Suprapubic skin (tissue), 4 donors: Measurements from ENCODE around the gene TTC19. TPM values are rescaled to one million over a fixed set of nuclear protein-coding genes. Genes with fewer than 3 reads are reported as not detected.
A peak's percentile ranks its signal among the peaks of the same experiment; 100 is the strongest.

Experiments used
- DNase-seq, 2 donors: peaks; one replicate each; pipeline ENCODE4 v3.0.0-alpha.2; 2019; ENCODE audit warnings: low spot score in 2 of 2
- H3K27ac ChIP-seq: fragments of 200-600 bp; sonication (generic); one replicate; pipeline ENCODE4 v1.5.1; 2019
- H3K27me3 ChIP-seq: fragments of 200-600 bp; sonication (generic); one replicate; pipeline ENCODE4 v1.5.1; 2019
- H3K36me3 ChIP-seq: fragments of 200-600 bp; sonication (generic); one replicate; pipeline ENCODE4 v1.5.1; 2019
- H3K4me1 ChIP-seq: fragments of 200-600 bp; sonication (generic); one replicate; pipeline ENCODE4 v1.5.1; 2019
- H3K4me3 ChIP-seq: fragments of 200-600 bp; sonication (generic); one replicate; pipeline ENCODE4 v1.5.1; 2019; ENCODE audit warnings: mild to moderate bottlenecking
- H3K9me3 ChIP-seq: fragments of 200-600 bp; sonication (generic); one replicate; pipeline ENCODE4 v1.5.1; 2019
- CTCF ChIP-seq, 2 donors: fragments of 200-600 bp in 1 of 2; fragments of 450-650 bp in 1 of 2; sonication (generic) in 1 of 2; IDR thresholded peaks; one replicate each; pipeline ENCODE4 v1.5.1; 2016 to 2019; ENCODE audit warnings: antibody characterized with exemption in 2 of 2, mild to moderate bottlenecking in 1 of 2, moderate library complexity in 1 of 2
- EP300 ChIP-seq: sonication (generic); formaldehyde crosslinking; IDR thresholded peaks from one replicate; pipeline ENCODE4 v1.6.1; 2017; ENCODE audit warnings: antibody characterized with exemption
- POLR2A ChIP-seq, 2 donors: fragments of 450-650 bp; IDR thresholded peaks; one replicate each; pipeline ENCODE4 v1.6.1; 2017; ENCODE audit warnings: antibody characterized with exemption in 2 of 2, mild to moderate bottlenecking in 2 of 2, moderate library complexity in 2 of 2
- POLR2AphosphoS5 ChIP-seq, 3 donors: sonication (generic); formaldehyde crosslinking; IDR thresholded peaks; one replicate each; pipeline ENCODE4 v1.6.1; 2017; ENCODE audit warnings: antibody characterized with exemption in 3 of 3
- WGBS: methylation state at CpG from one replicate; pipeline ENCODE4 v1.1.5; 2018; 5-methylcytosine and 5-hydroxymethylcytosine counted together
- total RNA-seq, 4 donors: library from RNA; depleted of rRNA; stranded (reverse); fragments of >200 nt; gene quantifications; one replicate each; pipeline ENCODE4 v1.1.0, GENCODE V29; 2016

TTC19 gene
- total RNA-seq, 4 donors from 2014 or later, result 42.6 to 72.6 (median 48.7) TPM

GRCh38 chr17:16003841-16004240 lies 4.2 kb downstream of the TTC19 start:
- H3K36me3 ChIP-seq, result peaks cover 73% of the 10 kb centered on the region
- 59% methylated on average over 1 of the region's 1 CpG for WGBS
- DNase-seq, result no peak
- no peak overlapping the region for H3K4me3 ChIP-seq
- no peaks in the 10 kb centered on the region for H3K27me3 ChIP-seq
- H3K27ac ChIP-seq, result peak overlapping the region; percentile 4
- TF ChIP-seq POLR2A (IDR thresholded peaks at IDR 0.05) (no peak), POLR2AphosphoS5 (IDR thresholded peaks at IDR 0.05) (peak in 1 of 3 donors; percentile 22)
- peaks cover 22% of the 10 kb centered on the region for H3K4me1 ChIP-seq
- no peaks in the 10 kb centered on the region for H3K9me3 ChIP-seq

DNA sequence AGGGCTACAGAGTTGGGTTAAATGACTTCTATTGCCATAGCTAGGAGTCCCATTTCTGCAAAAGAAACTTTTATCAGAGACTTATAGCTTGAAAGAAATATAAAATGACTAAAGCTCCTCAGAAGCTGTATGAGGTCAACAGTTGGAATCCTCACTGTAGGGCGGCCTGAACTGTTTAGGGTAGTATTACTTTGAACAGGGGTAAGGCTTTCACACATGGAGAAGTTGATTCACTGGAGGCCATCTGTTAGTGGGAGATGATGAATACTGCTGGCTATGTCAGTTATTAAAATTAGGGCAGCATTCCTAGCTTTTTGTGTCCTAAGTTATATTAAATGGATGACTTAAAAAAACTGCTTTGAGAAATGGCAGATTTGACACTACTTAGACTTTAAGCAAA lies 6.0 kb downstream of the TTC19 start:
- Histone ChIP-seq H3K9me3 (no peaks in the 10 kb centered on the region), H3K4me3 (no peak overlapping the region), H3K27me3 (no peaks in the 10 kb centered on the region), H3K27ac (no peak overlapping the region), H3K4me1 (peaks cover 12% of the 10 kb centered on the region), H3K36me3 (peaks cover 86% of the 10 kb centered on the region)
- TF ChIP-seq CTCF (IDR thresholded peaks at IDR 0.05) (no peak), EP300 (no peak), POLR2AphosphoS5 (IDR thresholded peaks at IDR 0.05) (no peak), POLR2A (IDR thresholded peaks at IDR 0.05) (no peak)
- WGBS, result 95% methylated on average over 1 of the region's 1 CpG
- no peak for DNase-seq

GRCh38 chr17:16007439-16007838 lies 7.8 kb downstream of the TTC19 start:
- H3K27ac ChIP-seq, result no peak overlapping the region

DNA sequence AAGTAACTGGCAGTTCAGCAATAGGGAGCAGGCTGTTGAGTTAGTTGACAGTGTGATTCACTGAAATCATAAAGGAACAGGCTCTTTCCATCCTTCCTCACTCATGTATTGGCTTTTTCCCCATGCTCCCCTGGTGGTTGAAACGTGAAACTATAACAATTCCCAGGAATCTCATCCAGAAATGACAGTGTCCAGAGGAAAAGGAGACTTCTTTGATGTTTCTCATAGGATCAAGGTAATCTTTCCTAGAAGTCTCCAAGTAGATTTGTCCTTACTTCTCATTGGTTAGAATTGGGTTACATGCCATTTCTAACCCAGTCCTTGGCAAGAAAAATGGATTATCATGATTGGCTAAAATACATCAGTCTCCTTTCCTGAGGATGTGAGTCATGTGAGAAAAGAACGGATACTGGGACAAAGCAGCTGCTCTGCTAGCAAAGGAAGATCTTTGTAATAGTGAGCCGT lies 14.4 kb downstream of the TTC19 start:
- no peaks in the 10 kb centered on the region for H3K27me3 ChIP-seq
- H3K9me3 ChIP-seq, result no peaks in the 10 kb centered on the region
- TF ChIP-seq EP300, result no peak
- TF ChIP-seq POLR2AphosphoS5 (IDR thresholded peaks at IDR 0.05), result no peak
- TF ChIP-seq POLR2A (IDR thresholded peaks at IDR 0.05), result no peak
- peak; percentile 27 to 33 for TF ChIP-seq CTCF (IDR thresholded peaks at IDR 0.05)
- peaks cover 7% of the 10 kb centered on the region for H3K4me1 ChIP-seq
- WGBS, result 44% methylated on average over 3 of the region's 3 CpGs
- H3K4me3 ChIP-seq, result no peak overlapping the region
- peaks cover 39% of the 10 kb centered on the region for H3K36me3 ChIP-seq
- DNase-seq, result no peak
- H3K27ac ChIP-seq, result no peak overlapping the region

More at GRCh38 chr17:16007439-16007838, 7.8 kb downstream of the TTC19 start:
- no peak for DNase-seq
- no peaks in the 10 kb centered on the region for H3K27me3 ChIP-seq
- H3K9me3 ChIP-seq, result no peaks in the 10 kb centered on the region
- WGBS, result 95% methylated on average over 3 of the region's 3 CpGs
- peaks cover 80% of the 10 kb centered on the region for H3K36me3 ChIP-seq
- peaks cover 7% of the 10 kb centered on the region for H3K4me1 ChIP-seq
- no peak overlapping the region for H3K4me3 ChIP-seq
- no peak for TF ChIP-seq CTCF (IDR thresholded peaks at IDR 0.05)
- no peak for TF ChIP-seq POLR2A (IDR thresholded peaks at IDR 0.05)
- TF ChIP-seq EP300, result no peak
- TF ChIP-seq POLR2AphosphoS5 (IDR thresholded peaks at IDR 0.05), result no peak

- H3K36me3 ChIP-seq, result peaks cover 27% of the 10 kb centered on the region
- 68% methylated on average over 1 of the region's 1 CpG for WGBS
Measured at GRCh38 chr17:16019347-16019746, 19.7 kb downstream of the TTC19 start.

More at GRCh38 chr17:16019347-16019746, 19.7 kb downstream of the TTC19 start:
- DNase-seq, result no peak
- no peaks in the 10 kb centered on the region for H3K4me1 ChIP-seq
- H3K27ac ChIP-seq, result no peak overlapping the region
- TF ChIP-seq CTCF (IDR thresholded peaks at IDR 0.05), result no peak
- no peak for TF ChIP-seq EP300
- H3K9me3 ChIP-seq, result no peaks in the 10 kb centered on the region
- H3K4me3 ChIP-seq, result no peak overlapping the region
- no peaks in the 10 kb centered on the region for H3K27me3 ChIP-seq
